ENCODE data around the gene HNF1B.

The HNF1B gene

DNA sequence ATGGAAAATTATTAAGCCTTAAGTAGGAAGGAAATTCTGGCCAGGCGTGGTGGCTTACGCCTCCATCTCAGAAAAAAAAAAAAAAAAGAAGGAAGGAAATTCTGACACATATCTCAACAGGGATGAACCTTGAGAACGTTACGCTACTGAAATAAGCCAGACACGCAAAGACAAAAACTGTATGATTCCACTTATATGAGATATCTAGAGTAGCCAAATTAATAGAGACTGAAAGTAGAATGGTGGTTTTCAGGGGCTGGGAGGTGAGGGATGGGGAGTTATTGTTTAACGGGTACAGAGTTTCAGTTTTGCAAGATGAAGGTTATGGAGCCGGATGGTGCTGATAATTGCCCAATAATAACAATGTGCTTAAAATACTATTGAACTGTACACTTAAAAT is 16.2 kb upstream of the HNF1B start:
- no peak for DNase-seq (ENCODE audit: low spot score)

- DNase-seq (ENCODE audit: low spot score): no peak
These were observed 14.3 kb upstream of the HNF1B start for GRCh38 chr17:37759014-37759637.

- DNase-seq (ENCODE audit: low spot score): no peak
These were observed 11.2 kb upstream of the HNF1B start for GRCh38 chr17:37756051-37756450.

DNA sequence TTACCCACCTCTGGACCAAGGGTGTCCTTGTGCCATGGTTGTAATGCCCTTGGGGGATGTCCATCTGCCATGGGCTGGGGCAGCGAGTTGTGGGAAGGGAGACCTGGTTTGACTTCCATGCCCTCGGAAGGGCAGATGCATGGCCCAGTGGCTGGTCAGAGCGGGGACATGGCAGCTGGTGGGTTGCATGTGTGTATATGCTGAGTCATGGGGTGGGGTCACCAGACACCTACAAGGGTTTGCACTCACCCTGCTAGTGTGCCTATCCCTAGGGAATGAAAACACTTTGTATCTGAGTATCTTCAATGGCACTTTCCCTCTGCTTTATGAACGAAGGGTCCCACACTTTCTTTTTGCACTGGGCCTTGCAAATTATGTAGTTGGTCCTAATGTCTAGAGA is 10.6 kb upstream of the HNF1B start:
- DNase-seq (ENCODE audit: low spot score): no peak

DNA sequence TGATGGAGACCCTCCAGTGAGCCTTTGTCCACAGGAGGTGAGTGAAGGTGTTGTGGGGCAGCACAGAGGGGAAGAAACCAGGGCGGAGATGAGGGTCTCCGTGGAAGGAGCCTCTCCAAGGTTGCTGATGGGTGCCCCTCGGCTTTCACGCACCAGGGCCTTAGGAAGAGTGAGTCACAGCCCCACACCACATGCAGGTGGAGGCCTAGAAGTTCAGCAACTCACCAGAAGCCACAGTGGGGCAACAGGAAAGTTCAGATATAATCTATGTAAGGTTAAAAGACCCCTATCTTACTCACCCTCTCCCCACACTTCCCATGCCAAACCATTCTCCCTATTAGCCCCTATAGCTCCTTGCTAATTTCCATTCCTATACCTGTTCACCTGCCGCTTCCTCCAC is 9.5 kb upstream of the HNF1B start:
- DNase-seq (ENCODE audit: low spot score): no peak

GRCh38 chr17:37752482-37752881 is 7.6 kb upstream of the HNF1B start:
- DNase-seq (ENCODE audit: low spot score): no peak

DNA sequence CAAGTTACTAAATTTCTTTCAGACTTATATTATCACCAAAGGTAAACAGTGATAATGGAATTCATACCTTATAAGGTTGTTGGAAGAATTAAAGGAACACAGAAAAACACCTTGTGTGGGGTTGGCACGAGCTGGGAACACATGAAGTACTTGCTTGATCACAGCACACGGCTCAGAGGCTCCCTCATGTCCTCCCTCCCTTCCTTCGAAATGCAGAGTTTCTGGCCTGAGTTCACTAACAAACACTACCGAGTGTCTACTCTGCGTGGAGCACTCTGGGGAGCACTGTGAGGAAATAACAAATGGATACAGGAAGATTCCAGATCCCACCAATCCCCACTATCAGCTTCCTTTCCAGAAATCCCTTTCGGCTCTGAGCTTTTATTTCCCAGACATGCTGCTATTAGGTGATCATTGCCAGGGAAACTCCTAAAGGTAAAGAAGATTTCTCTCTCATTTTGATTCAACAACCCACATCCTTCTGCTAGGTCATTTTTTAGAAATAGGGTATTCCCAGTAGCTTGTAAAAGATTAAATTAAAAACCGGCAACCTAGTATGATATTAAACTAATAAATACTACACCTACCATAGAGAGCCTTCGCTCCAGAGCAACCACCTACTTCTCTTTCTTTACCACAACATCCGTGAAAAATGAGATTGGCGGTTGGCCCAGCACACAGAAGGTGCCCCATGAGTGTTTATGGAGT is 6.1 kb upstream of the HNF1B start:
- no peak for DNase-seq (ENCODE audit: low spot score)

- DNase-seq (ENCODE audit: low spot score): no peak
These were observed 5.4 kb upstream of the HNF1B start for GRCh38 chr17:37750292-37750691.

GRCh38 chr17:37747222-37747621 is 2.4 kb upstream of the HNF1B start:
- no peak for DNase-seq (ENCODE audit: low spot score)

- no peak for DNase-seq (ENCODE audit: low spot score)
These were observed 1.8 kb upstream of the HNF1B start for GRCh38 chr17:37746617-37747016.

- no peak for DNase-seq (ENCODE audit: low spot score)
These were observed 1.1 kb upstream of the HNF1B start for GRCh38 chr17:37745801-37746426.

GRCh38 chr17:37744633-37744927 is 279 bp downstream of the HNF1B start:
- no peak for DNase-seq (ENCODE audit: low spot score)

GRCh38 chr17:37743875-37744632 is 805 bp downstream of the HNF1B start:
- DNase-seq (ENCODE audit: low spot score): no peak

GRCh38 chr17:37743612-37743874 is 1.3 kb downstream of the HNF1B start:
- no peak for DNase-seq (ENCODE audit: low spot score)

DNA sequence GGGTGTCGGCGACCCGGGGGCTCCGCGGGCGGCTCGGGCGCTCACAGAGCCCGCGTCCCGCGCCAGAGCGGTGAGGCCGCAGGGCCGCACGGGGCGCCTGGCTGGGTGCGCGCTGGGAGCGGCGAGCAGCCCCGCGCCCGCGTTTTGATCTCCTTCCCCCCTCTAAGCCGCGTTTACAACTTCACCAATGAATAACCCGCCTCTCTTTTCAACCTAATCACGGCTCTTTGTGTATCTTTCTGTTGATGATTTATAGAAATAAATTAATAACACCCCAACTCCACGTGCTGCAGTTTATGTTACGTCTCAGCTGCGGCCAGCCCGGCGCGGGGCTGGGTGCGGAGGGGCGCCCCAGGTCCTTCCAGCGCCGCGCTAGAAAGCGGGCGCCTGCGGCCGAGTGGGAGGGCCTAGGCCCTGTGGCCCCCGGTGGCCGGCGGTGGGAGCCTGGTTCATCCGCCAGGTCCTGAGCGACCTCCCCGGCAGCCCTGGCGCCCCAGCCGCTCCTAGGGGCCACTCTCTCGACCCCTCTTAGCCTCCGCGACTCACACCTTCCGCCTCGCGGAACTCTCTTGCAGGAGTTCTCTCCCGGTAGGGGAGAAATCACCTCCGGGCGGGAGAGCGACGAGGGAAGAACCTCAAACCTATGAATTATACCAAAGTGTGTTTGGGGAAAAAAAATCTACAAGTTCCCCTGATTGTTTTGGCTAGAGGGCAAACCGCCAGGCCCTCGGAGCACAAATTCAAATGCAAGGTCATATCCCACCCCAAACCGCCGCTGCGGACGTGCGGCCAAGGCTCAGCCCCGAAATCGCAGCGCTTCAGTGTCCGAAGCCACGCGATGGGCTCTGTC is 1.9 kb downstream of the HNF1B start:
- no peak for DNase-seq (ENCODE audit: low spot score)

DNA sequence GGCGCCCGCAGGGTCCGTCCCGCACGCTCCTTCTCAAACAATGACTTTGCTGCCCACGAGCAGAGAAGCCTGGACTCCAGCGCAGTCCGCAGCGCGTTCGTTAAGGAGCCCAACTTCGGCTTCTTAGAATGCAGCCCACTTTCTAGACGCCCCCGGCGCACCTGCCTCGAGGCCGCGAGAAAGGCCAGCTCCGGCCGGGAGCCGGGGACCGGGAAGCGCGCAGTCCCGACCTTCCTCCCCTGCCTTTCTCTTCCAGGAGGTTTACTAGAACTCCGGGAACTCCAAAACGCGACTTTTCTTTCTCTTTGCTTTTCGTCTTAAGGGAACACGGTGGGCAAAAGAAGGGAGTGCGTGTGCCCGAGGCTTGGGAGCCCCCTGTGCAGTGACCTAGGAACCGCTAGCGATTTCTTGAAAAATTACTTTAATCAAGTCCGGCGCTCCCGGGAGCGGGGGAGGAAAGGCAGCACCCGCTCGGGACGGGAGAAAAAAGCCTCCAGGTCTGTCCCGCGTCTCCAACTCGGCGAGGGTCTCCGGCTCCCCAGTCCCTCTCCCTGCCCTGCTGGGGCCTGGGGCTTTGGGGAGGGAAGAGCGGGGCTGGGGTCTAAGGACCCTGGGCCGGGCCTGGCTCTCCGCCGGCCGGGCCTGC is 2.6 kb downstream of the HNF1B start:
- DNase-seq (ENCODE audit: low spot score): no peak

DNA sequence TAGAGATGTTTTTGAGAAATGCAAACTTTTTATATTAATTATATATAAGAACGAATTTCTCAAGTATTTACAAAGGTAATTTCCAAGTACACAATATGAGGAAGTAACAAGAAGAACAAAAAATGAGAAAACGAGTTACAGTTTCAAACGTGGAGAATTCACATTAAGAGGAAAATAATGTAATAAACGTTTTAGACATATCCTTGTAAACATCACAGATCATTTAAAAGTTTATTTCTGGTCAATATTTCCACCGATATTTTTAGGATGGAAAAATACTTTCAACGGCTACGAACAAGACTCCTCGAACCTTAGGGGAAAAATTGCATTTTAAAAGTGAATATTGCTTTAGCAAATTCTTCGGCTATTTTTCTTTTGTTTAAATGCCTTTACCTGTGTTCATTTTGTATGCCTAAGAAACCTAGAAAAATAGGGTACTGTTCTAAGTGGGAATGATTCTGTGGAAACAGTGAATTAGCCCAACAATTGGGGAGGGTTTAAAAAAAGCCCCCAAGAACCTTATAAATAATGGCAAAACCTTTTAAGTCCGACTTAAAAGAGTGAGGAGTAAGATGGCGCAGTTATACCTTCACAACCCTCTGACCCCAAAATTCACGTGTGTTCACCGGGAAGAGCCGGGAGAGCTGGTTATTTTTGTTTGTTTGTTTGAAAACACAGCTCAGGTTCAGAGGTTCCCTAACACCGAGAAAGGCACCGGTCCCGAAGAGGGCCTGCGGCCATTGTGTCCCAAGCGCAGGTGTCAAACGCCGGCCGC is 3.3 kb downstream of the HNF1B start:
- DNase-seq (ENCODE audit: low spot score): no peak

DNA sequence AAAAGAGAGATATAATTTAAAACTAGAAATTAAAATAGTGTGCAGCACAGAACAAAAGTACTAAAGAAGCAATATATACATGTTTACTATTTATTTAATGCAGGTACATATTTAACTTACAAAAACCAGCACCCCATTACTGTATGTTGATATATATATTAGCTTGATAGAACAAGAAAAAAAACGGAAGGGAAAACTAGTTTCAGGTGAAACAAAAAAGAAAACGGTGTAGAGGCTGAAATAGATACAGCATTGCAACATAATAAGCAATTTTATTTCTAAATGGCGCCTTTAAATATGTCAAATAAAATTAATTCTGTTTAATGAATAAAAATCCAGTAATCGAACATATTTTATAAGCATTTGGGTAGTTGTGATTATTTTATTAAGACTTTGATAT is 3.9 kb downstream of the HNF1B start:
- DNase-seq (ENCODE audit: low spot score): no peak

- no peak for DNase-seq (ENCODE audit: low spot score)
These were observed 6.9 kb downstream of the HNF1B start for GRCh38 chr17:37737971-37738370.

GRCh38 chr17:37737081-37737480 is 7.8 kb downstream of the HNF1B start:
- DNase-seq (ENCODE audit: low spot score): no peak

GRCh38 chr17:37736428-37736827 is 8.4 kb downstream of the HNF1B start:
- no peak for DNase-seq (ENCODE audit: low spot score)

Data from putamen (tissue), 1 donor.